LNCAP (cell line): ENCODE measurements around the gene BCAS2.

Experiments used
- CTCF ChIP-seq: fragments of 450-650 bp; IDR thresholded peaks from 2 replicates; pipeline ENCODE4 v1.5.1; 2017; ENCODE audit warnings: mild to moderate bottlenecking

The BCAS2 gene

GRCh38 chr1:114587203-114587991, 6.0 kb upstream of the BCAS2 start:
- no peak for TF ChIP-seq CTCF

GRCh38 chr1:114586513-114587047, 5.2 kb upstream of the BCAS2 start:
- no peak for TF ChIP-seq CTCF

- TF ChIP-seq CTCF = no peak
Measured at GRCh38 chr1:114585231-114585630, 3.8 kb upstream of the BCAS2 start.

GRCh38 chr1:114574365-114574764, 7.0 kb downstream of the BCAS2 start:
- TF ChIP-seq CTCF = no peak

GRCh38 chr1:114564141-114564540, 17.3 kb downstream of the BCAS2 start:
- TF ChIP-seq CTCF = no peak

- TF ChIP-seq CTCF = no peak
Measured at GRCh38 chr1:114561333-114561732, 20.1 kb downstream of the BCAS2 start.

- TF ChIP-seq CTCF = no peak
Measured at GRCh38 chr1:114559356-114559755, 22.1 kb downstream of the BCAS2 start.
